ENCODE measurements around the gene MCOLN2. TPM values are rescaled to one million over a fixed set of nuclear protein-coding genes. Genes with fewer than 3 reads are reported as not detected.
A peak's percentile ranks its signal among the peaks of the same experiment; 100 is the strongest.

Gene MCOLN2
- polyA plus RNA-seq, 1 donor from 2014 or later = not detected

- TF ChIP-seq CTCF (IDR thresholded peaks at IDR 0.05; ENCODE audit: poor library complexity, severe bottlenecking) = no peak
- no peak for TF ChIP-seq MXI1 (conservative IDR thresholded peaks at IDR 0.05; ENCODE audit: poor library complexity, severe bottlenecking)
- TF ChIP-seq RAD21 (conservative IDR thresholded peaks at IDR 0.05) = no peak
- TF ChIP-seq POLR2AphosphoS5 (IDR thresholded peaks at IDR 0.05) = no peak
- TF ChIP-seq TAF1 (IDR thresholded peaks at IDR 0.05; ENCODE audit: low read depth) = no peak
- no peak for TF ChIP-seq REST (IDR thresholded peaks at IDR 0.05; ENCODE audit: borderline replicate concordance)
- no peak for TF ChIP-seq EZH2 (IDR thresholded peaks at IDR 0.05; ENCODE audit: borderline replicate concordance, insufficient read depth, low read length, poor library complexity, severe bottlenecking)
- Histone ChIP-seq H3K27ac (ENCODE audit: low read length) (no peak overlapping the region), H3K36me3 (ENCODE audit: insufficient read depth, low read length) (no peaks in the 10 kb centered on the region), H4K20me1 (ENCODE audit: insufficient read depth) (no peaks in the 10 kb centered on the region), H3K9me2 (ENCODE audit: insufficient read depth, low read length) (no peaks in the 10 kb centered on the region), H3K9ac (ENCODE audit: low read length) (no peak overlapping the region), H3K79me2 (replicated peaks; ENCODE audit: insufficient read depth, low read length) (no peaks in the 10 kb centered on the region), H3K4me2 (ENCODE audit: low read length) (no peak overlapping the region), H3F3A (ENCODE audit: insufficient read depth, low read length, poor library complexity, severe bottlenecking) (no peaks in the 10 kb centered on the region), H3K27me3 (ENCODE audit: insufficient read depth, low read depth, low read length) (no peaks in the 10 kb centered on the region), H2AFZ (ENCODE audit: low read depth, low read length) (no peak overlapping the region), H3K9me3 (ENCODE audit: low read length) (no peaks in the 10 kb centered on the region), H3K4me3 (ENCODE audit: low read length) (no peak overlapping the region)
Measured at GRCh38 chr1:84939761-84940160, 57.2 kb downstream of the MCOLN2 start.

- Histone ChIP-seq H3K4me2 (ENCODE audit: low read length) (no peak overlapping the region), H3K36me3 (ENCODE audit: insufficient read depth, low read length) (no peaks in the 10 kb centered on the region), H3F3A (ENCODE audit: insufficient read depth, low read length, poor library complexity, severe bottlenecking) (no peaks in the 10 kb centered on the region), H3K27me3 (ENCODE audit: insufficient read depth, low read depth, low read length) (no peaks in the 10 kb centered on the region), H3K9me3 (ENCODE audit: low read length) (no peaks in the 10 kb centered on the region), H2AFZ (ENCODE audit: low read depth, low read length) (no peak overlapping the region), H3K79me2 (replicated peaks; ENCODE audit: insufficient read depth, low read length) (no peaks in the 10 kb centered on the region), H3K9me2 (ENCODE audit: insufficient read depth, low read length) (no peaks in the 10 kb centered on the region), H3K4me3 (ENCODE audit: low read length) (no peak overlapping the region), H4K20me1 (ENCODE audit: insufficient read depth) (no peaks in the 10 kb centered on the region), H3K27ac (ENCODE audit: low read length) (no peak overlapping the region), H3K9ac (ENCODE audit: low read length) (no peak overlapping the region)
- TF ChIP-seq TAF1 (IDR thresholded peaks at IDR 0.05; ENCODE audit: low read depth) = no peak
- TF ChIP-seq RAD21 (conservative IDR thresholded peaks at IDR 0.05) = no peak
- no peak for TF ChIP-seq SMC3 (conservative IDR thresholded peaks at IDR 0.05; ENCODE audit: poor library complexity)
Measured at GRCh38 chr1:84939151-84939550, 57.8 kb downstream of the MCOLN2 start.

GRCh38 chr1:84936116-84936810 lies 60.6 kb downstream of the MCOLN2 start:
- Histone ChIP-seq H3K79me2 (replicated peaks; ENCODE audit: insufficient read depth, low read length) (no peaks in the 10 kb centered on the region), H3K9me3 (ENCODE audit: low read length) (no peaks in the 10 kb centered on the region), H2AFZ (ENCODE audit: low read depth, low read length) (no peak overlapping the region), H3K9ac (ENCODE audit: low read length) (no peak overlapping the region), H3K27ac (ENCODE audit: low read length) (no peak overlapping the region), H3F3A (ENCODE audit: insufficient read depth, low read length, poor library complexity, severe bottlenecking) (no peaks in the 10 kb centered on the region), H3K9me2 (ENCODE audit: insufficient read depth, low read length) (no peaks in the 10 kb centered on the region), H3K4me2 (ENCODE audit: low read length) (no peak overlapping the region), H3K36me3 (ENCODE audit: insufficient read depth, low read length) (no peaks in the 10 kb centered on the region), H4K20me1 (ENCODE audit: insufficient read depth) (no peaks in the 10 kb centered on the region), H3K4me3 (ENCODE audit: low read length) (peak overlapping the region; percentile 26), H3K27me3 (ENCODE audit: insufficient read depth, low read depth, low read length) (no peaks in the 10 kb centered on the region)
- peak; percentile 95 for TF ChIP-seq SMC3 (conservative IDR thresholded peaks at IDR 0.05; ENCODE audit: poor library complexity)
- TF ChIP-seq POLR2AphosphoS5 (IDR thresholded peaks at IDR 0.05) = no peak
- no peak for TF ChIP-seq MXI1 (conservative IDR thresholded peaks at IDR 0.05; ENCODE audit: poor library complexity, severe bottlenecking)
- peak; percentile 97 for TF ChIP-seq CTCF (IDR thresholded peaks at IDR 0.05; ENCODE audit: poor library complexity, severe bottlenecking)
- TF ChIP-seq EZH2 (IDR thresholded peaks at IDR 0.05; ENCODE audit: borderline replicate concordance, insufficient read depth, low read length, poor library complexity, severe bottlenecking) = no peak
- TF ChIP-seq RAD21 (conservative IDR thresholded peaks at IDR 0.05) = peak; percentile 97
